ENCODE measurements around the gene ADAM8.
"Not testable (repeated sequence)": the region's sequence is repeated elsewhere in the genome, so short reads cannot be mapped to it uniquely, and the experiment has no call there.

Gene ADAM8

DNA sequence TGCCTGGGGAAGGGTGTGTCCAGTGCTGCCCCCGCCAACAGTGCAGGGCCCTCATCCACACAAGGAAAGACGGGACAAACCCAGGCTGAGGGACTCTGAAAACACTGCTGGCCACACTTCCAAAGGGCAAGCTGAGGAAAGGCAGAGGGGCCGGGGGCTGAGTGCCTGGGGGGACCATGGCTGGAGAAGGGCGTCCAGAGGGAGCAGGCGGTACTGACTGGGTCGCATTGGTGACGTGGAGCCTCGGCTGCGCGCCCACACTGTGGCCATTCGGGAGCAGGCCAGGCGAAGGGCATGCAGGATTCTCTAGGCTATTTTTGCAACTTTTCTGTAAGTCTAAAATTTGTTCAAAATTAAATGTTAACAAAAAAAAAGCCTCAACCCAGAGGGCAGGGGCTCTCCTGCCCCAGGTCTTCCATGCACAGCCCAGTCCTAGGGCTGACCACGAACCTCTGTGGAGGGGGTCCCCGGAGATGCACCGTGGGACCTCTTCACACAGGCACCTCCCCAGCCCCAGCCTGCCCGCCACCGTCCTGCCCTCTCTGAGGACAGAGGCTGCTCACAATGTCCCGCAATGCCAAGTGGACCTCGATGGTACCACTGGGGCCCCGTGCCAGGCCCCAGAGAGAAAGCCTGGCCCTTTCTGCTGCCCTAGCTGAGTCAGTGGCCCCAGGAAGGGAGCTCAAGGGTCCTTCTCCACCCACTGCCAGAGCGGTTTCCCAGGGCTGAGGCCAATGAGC, 10.4 kb downstream of the ADAM8 start:
- no peak for DNase-seq

- DNase-seq = not testable (repeated sequence)
These were observed 11.6 kb downstream of the ADAM8 start for GRCh38 chr10:133265052-133265451.

GRCh38 chr10:133264461-133264860, 12.2 kb downstream of the ADAM8 start:
- DNase-seq = no peak

DNA sequence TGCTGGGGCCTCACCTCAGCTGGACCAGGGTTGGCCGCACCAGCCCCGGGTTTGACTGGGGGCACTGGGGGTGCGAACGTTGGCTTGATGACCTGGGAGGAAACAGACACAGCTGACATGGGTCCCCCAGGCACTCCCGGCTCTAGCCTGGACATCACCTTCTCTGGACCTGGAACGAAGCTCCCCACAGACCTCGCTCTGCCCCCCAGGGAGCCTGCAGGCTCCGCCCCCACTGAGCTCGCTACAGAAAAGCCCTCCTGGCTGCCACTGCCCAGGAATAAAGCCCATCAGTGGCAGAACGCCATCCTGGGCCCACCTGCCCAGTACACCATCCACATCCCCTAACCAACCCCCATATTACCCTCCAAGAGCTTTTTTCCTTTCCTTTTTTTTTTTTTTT, 13.0 kb downstream of the ADAM8 start:
- DNase-seq = no peak

DNA sequence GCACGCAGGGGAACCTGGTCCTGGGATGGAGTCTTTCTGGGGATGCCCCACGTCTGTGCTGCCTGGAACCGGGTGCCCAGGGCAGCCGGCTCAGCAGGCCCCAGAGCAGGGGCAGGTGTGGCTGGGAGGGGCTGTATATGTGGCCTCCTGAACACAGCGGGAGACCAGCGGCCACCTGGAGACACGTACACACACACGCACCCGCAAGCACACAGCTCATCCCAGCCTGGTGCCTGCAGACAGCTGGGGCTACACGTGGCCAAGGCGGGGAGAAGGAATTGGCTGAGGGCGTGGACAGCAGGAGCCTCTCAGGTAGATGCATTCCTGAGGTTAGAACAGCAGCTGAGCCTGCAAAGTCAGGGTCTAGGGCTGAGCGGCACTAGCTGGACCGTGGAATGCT, 14.0 kb downstream of the ADAM8 start:
- DNase-seq = no peak

DNA sequence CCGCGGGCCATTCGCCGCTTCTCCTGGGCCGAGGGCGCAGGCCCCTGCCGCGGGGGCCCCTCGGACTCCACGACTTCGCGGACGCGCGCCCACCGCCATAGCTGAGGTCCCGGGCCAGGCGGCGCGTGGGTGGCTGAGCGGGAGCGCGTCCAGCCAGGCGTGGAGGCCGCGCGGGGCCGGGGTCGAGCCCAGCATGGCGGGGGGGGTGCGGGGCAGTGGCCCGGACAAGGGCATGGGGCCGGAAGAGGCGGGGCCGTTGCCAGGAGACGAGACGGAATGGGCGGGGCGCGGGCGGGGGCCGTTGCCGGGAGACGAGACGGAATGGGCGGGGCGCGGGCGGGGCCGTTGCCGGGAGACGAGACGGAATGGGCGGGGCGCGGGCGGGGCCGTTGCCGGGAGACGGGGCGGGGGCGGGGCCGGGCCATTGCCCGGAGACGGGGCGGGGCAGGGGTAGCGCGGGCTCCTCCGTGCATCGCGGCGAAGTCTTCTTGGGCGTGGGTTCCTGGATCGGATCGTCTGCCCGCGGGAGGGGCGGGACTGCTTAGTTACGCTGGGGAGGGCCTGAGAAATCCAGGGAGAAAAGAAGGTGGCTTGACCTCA, 14.8 kb downstream of the ADAM8 start:
- peak; percentile 37 to 72 for DNase-seq

DNA sequence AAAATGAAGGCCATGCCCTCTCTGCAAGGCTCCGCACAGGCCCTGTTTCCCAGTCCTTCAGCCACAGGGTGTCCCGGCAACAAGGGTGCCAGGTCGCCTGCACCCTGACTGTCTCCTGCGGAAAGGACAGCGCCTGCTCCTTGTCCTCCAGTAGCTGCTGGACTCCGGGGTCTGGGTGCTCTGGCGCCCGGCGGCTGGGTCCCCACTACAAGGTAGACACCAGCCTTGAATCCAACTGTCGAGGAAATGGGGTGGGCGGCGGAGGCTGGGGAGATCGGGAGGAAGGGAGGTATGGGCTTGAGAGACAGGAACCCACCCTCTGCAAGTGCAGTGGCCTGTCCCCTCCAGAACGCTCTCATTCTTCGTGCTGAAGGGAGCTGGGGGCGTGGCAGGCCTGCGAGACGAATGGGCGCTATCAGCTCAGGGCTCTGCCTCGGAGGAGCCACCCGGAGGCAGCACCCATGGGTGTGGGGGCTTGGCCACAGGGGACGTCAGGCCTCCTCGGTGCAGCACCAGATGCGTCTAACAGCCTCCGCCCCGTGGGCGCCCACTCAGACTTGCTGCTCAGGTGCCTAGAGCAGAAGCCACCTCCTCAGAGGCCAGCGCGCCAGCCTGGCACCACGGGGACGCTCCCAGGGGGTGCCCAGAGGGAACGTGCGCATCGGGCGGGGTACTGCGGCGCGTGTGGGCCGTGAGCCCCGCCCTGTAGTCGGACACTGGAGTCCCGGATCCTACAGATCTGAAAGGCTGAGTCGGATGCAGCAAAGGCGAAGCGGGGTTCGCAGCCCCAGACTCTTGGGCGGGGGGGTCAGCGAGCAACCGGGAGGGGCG, 15.6 kb downstream of the ADAM8 start:
- no peak for DNase-seq

DNA sequence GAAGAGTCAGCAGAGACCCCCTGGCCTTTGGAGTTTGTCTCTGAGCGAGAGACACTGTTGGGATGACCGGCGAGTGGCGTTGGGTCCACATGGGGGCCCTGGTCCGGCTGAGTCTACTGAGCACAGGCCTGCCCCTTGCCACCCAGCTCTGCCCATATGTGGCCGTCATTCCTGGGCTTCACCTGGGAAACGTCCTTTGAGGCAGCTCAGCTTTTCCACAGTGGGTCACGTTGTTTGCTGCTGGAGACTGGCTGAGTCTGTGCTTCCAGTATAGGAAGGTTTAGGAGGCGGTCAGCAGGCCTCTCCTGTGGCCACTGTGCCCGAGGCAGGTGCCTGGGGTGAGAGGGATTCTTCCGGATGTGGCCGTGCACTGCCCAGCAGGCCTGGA, 17.1 kb downstream of the ADAM8 start:
- DNase-seq = no peak

DNA sequence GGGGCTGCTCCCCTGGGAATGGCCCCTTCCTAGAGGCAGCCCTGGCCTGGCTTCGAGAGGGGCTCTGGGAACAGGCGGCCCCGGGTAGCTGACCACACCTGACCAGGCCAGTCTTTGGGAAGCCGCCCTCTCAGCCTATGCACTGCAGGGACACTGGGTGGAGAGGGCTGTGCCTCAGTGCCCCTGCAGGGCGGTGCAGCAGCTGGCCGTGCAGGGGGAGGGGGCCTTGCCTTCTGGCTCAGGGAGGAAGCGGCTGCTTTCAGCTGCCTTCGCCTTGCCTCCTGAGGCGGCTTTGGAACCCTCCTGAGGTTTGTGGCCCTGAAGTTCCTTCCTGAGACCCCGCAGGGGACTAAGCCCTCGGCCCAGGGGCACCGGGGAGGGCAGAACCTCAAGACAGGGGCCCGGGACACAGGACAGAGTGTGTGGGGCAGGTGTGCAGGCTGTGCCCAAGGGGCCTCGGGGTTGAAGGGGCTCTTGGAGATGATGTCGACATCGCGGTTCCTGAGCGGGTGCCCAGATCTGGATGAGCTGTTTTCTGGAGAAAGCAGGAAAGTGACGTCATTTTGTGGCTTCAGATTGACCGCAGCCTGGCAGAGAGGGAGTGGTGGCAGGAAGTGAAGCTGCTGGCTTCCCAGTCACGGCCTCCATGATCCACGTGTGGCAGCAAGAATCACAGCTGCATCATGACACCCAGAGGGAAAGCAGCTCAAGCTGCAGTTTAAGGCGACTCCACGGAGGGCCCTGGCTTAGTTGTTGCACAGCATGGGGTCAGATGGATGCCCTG, 17.7 kb downstream of the ADAM8 start:
- DNase-seq = peak; percentile 82 to 98

- peak in 1 of 2 donors; percentile 50 for DNase-seq
These were observed 18.4 kb downstream of the ADAM8 start for GRCh38 chr10:133258066-133258817.

- DNase-seq = peak; percentile 11 to 63
These were observed 19.1 kb downstream of the ADAM8 start for GRCh38 chr10:133257489-133258065.

DNA sequence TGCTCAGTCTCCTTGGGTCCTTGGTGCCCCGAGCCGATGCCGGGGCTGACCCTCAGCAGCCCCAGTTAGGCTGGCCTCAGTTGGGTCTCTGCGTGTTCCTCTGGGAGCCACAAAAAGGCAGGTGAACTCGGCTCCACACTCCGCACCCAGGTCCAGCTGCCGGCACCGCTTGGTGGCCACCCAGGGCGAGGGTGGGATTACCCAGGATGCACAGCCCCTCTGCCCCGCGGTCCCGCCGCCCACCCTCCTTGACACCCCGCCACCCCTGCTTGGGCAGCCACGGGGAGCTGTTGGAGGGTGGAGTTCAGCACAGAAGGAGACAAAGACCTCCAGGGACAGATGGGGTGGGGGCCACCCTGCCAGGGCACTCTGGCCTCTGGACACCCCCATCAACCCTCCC, 21.3 kb downstream of the ADAM8 start:
- no peak for DNase-seq

- no peak for DNase-seq
These were observed 22.1 kb downstream of the ADAM8 start for GRCh38 chr10:133254421-133255120.

- no peak for DNase-seq
These were observed 23.2 kb downstream of the ADAM8 start for GRCh38 chr10:133253361-133253955.

DNA sequence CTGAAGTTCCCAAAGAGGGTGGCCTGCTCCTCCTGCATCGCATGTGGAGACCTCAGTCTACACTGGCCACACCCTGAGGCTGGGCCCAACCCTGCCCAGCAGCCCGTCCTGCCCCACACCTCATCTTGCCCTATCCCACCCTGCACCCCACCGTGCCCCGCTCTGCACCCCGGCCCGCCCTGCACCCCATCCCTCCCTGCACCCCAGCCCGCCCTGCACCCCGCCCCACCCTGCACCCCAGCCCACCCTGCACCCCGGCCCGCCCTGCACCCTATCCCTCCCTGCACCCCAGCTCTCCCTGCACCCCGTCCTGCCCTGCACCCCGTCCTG, 24.5 kb downstream of the ADAM8 start:
- DNase-seq = no peak

DNA sequence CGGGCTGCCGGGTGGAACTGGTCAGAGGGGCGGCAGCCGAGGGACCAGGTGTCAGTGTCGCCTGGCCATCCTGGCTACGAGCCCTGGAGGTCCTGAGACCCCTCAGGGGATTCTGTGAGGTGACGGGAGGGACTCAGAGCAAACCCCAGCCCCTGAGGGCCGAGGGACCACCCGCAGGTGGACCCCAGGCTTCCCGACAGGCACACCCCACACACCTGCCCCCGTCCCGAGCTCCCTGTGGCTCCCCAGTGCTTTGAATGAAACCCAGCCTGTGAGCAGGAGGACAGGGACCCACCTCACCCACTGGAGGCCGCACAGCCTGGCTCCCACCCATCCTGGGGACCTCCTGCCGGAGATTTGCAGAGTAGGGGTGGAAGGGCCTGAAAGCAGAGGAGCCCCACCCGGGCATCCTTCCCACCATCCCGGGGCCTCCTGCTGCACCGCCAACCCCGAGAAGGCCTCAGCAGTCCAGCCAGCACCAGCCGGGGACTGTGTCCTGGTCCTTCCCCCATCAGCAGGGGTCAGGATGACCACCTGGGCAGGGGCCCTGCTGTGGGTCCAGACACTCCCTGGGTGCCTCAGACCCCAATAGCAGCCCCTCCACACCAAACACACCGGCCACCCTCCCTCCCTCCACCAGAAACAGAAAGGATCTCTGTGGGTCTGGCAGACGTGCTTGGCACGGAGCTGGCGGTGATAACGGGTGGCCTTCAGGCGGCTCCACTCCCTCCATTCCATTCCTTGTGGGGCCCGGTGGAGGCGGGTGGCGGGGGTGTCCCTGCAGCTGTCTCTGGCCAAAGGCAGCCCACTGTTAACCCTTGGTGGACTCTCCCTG, 25.1 kb downstream of the ADAM8 start:
- DNase-seq = no peak

- no peak for DNase-seq
These were observed 26.5 kb downstream of the ADAM8 start for GRCh38 chr10:133249975-133250754.

- DNase-seq = no peak
These were observed 27.4 kb downstream of the ADAM8 start for GRCh38 chr10:133249094-133249780.

- DNase-seq = no peak
These were observed 28.3 kb downstream of the ADAM8 start for GRCh38 chr10:133248334-133248715.

Measured in bone marrow (tissue), 2 donors.